Neural progenitor cell (in vitro differentiated cells): Measurements from ENCODE around the gene MYBPH.

Experiments used
- EZH2 ChIP-seq: fragments of 200-600 bp; sonication (generic); IDR thresholded peaks from 2 replicates; pipeline ENCODE4 v1.6.1; 2017; ENCODE audit warnings: antibody characterized with exemption, mild to moderate bottlenecking, moderate library complexity
- TF ChIP-seq, protein P1 (sequence below): fragments of 200-600 bp; sonication (generic); IDR thresholded peaks from 2 replicates; pipeline ENCODE4 v1.5.1; 2017; ENCODE audit warnings: antibody characterized with exemption, mild to moderate bottlenecking

DNA sequence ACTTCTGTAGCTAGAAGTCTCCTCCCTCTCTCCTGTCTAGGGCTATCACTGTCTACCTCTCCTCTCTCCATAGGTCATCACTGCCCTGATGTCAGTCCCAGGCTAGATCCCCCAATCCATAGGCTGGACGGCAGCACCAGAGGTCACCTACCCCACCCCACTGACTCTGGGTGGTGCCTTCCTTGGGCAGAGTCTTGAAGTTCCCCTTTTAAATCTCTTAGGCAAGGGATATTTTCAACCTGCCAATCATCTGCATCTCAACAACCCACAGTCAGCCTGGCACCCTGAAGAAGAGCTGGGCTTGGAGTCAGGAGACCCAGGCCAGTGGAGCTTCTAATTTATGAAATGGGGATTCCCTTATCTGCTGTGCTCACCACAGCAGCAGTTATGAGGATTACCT lies 13.2 kb downstream of the MYBPH start:
- TF ChIP-seq, protein P1, sequence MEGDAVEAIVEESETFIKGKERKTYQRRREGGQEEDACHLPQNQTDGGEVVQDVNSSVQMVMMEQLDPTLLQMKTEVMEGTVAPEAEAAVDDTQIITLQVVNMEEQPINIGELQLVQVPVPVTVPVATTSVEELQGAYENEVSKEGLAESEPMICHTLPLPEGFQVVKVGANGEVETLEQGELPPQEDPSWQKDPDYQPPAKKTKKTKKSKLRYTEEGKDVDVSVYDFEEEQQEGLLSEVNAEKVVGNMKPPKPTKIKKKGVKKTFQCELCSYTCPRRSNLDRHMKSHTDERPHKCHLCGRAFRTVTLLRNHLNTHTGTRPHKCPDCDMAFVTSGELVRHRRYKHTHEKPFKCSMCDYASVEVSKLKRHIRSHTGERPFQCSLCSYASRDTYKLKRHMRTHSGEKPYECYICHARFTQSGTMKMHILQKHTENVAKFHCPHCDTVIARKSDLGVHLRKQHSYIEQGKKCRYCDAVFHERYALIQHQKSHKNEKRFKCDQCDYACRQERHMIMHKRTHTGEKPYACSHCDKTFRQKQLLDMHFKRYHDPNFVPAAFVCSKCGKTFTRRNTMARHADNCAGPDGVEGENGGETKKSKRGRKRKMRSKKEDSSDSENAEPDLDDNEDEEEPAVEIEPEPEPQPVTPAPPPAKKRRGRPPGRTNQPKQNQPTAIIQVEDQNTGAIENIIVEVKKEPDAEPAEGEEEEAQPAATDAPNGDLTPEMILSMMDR = no peak
- no peak for TF ChIP-seq EZH2
